ENCODE measurements around the gene SELENOK.

The SELENOK gene

DNA sequence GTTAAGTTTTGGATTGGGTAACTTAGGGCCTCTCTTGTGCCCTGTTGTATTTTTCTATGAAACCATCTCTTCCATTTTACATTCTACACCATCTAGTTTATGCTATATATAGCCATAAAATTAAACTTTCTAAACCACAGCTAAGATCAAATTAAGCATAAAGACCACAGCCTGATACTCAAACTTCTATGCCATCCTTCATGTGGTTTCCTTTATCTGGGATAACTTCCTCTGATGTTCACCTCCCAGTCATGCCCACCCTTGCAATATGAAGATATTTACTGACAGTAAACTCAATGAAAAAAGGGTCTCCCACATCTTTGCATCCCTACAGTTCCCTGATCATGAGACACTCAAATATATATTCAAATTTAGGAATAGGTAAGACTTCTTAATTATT lies 4.2 kb downstream of the SELENOK start:
- in situ Hi-C loops (cut with MboI; ENCODE audit: low pct_unique_long_range_greater_than_20kb, low sequenced_read_pairs) = no loop called here
- DNase-seq = no peak

DNA sequence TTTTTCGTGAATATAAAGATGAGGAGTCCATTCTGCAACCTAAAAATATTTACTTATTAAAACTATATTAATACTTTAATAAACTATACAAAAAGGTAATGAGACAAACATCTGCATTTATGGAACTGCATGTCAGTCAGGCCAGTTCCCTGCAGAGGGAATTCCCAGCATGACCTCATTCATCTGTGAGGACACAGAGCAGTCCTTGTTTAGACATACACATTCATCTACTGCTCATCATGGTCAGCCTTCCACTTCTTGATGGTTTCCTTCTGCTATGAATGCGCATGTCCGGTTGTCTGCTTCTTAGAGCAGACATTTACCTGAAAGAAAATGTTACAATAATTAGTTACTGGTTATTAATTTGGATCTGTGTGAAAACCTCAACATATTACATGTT lies 6.4 kb downstream of the SELENOK start:
- in situ Hi-C loops (cut with MboI; ENCODE audit: low pct_unique_long_range_greater_than_20kb, low sequenced_read_pairs) = no loop called here
- DNase-seq = no peak

DNA sequence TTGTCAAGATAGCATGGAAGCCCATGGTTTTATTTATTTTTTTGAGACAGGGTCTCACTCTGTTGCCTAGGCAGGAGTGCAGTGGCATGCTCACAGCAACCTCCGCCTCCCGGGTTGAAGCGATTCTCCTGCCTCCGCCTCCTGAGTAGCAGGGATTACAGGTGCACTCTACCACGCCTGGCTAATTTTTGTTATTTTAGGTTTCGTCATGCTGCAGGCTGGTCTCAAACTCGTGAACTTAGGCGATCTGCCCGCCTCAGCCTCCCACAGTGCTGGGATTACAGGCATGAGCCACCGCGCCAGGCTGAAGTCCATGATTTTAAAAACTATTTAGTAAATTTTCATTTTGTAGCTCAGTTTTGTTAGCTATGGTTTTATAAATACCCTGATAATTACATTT lies 7.0 kb downstream of the SELENOK start:
- in situ Hi-C loops (cut with MboI; ENCODE audit: low pct_unique_long_range_greater_than_20kb, low sequenced_read_pairs) = no loop called here
- DNase-seq = no peak

DNA sequence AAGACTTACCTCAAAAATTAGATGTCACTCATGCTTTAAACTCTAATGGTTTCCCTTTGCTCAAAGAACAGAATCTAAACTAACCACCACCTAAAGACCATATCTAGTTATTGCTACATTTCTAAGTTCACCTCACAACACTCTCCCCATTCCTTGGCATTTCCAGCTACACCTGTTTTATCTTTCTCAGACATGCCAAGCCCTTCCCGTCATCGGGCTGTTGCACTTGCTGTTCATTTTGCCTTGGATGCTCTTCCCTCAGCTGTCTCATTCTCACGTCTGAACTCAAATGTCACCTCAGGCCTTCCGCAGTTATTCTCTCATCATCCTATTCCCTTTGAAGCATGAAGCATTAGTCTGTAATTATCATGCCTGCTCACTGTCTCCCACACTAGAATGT lies 8.7 kb downstream of the SELENOK start:
- in situ Hi-C loops (cut with MboI; ENCODE audit: low pct_unique_long_range_greater_than_20kb, low sequenced_read_pairs) = no loop called here
- no peak for DNase-seq

DNA sequence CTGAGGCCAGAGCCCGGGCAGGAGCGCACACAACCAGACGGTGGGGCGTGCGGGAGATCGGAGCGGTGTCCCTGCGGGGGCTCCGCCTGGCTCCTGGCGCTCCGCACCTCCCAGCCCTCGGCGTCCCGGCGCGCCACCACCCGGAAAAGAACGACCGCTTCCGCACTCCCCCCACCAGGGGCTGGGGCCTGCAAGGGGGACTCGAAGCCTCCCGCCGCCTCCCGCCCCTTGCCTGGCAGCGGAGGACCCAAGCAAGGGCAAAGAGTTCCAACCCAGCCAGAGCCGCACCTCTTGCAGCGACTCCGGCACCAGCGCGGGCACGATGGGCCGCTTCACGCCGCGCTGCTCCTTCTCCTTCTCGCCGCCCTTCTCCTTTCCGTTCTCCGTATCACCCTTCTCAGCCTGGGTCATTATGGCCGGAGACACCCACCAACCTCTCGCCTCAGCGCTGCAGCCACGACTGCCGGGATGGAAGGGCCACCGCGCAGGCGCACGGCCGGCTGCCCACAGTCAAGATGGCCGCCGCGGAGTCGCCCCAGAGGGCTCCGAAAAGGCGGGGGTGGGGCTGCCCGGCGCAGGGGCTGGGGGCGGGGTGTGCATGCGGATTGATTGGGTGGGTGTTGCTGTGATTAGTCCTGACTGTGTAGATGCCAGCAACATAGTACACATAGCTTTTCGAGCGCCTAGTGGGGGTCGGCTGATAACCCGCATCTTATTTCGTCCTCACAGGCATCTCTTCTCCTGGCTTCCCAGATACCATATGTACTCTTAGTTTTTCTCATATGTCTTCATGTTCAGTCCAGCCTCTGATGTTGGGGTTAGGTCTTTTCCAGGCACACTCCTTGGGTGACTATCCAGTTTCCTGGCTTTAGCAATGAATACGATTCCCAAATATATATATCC lies 9.7 kb downstream of the SELENOK start, which contains the start of gene ACTR8:
Gene ACTR8, minus strand, starts transcription at position 462 of the 903 bp plus-strand sequence. Its CDS starts 51 bp downstream, at position 411.
- in situ Hi-C loops (cut with MboI; ENCODE audit: low pct_unique_long_range_greater_than_20kb, low sequenced_read_pairs) = no loop called here
- peak; percentile 90 for DNase-seq

DNA sequence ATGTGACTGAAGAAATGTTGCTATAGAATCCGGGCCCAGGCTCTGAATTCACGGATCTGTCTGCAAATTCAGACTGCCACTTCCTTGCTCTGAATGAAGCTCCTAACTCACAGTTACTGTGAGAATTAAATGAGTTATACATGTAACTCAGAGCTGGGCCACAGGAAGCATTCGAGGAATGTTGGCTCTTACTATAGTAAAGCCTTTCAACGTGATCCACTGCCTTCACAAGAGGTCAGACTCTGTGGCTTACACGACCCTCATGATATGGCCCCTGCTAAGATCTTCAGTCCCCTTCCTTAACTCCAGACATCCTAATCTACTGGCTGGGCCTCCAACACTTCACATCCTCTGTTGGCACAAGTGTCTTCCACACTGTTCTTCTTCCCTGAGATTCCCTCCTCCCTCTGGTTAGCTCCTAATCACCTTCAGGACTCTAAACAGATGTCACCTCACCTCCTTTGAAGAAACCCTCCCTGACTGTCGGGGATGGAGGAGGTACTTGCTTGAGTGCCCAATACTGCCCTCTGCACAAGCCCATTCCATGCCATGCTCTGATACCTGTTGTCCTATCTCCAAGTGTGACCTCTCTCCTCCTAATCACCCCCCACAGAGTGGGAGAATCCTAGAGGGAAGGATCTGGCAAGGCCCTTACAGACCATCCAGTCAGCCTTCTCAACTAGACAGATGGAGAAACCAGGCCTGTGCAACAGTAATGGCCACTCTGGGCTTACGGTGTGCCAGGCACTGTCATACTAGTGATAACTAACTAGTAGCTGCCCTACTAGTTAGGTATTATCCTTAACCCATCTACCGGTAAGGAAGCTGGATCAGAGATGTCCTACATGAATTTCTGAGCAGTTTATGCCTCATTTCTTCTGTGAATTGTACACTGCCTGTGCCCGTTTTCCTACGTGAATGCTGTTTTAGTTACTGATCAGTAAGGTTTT lies 11.0 kb downstream of the SELENOK start:
- in situ Hi-C loops (cut with MboI; ENCODE audit: low pct_unique_long_range_greater_than_20kb, low sequenced_read_pairs) = no loop called here
- no peak for DNase-seq

DNA sequence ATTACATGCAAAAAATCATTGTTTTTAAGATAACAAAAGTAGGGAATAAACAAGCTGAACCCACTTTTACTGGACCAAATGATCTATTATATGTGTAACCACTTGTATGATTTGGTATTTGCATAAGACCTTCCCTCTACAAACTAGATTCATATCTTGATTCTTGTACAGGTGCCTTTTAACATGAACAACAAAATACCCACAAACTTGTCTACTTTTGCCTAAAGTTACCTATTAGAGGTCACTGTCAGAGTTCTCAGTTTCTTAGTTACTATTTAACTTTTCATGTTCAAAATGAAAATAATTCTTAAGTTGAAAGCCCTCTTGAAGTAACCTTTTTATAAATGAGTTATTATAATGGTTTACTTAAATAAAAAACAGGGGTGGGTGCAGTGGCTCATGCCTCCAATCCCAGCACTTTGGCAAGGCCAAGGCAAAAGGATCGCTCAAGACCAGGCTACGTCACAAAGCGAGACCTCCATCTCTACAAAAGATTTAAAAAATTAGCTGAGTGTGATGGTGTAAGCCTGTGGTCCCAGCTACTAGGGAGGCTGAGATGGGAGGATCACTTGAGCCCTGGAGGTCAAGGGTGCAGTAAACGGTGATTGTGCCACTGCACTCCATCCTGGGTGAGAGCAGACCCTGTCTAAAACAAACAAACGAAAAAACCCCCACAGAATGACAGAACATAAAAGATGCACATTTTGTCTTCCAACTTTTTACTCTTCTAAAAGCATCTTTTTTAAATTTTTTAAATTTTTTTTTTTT lies 25.7 kb downstream of the SELENOK start:
- in situ Hi-C loops (cut with MboI; ENCODE audit: low pct_unique_long_range_greater_than_20kb, low sequenced_read_pairs) = no loop called here
- DNase-seq = no peak

DNA sequence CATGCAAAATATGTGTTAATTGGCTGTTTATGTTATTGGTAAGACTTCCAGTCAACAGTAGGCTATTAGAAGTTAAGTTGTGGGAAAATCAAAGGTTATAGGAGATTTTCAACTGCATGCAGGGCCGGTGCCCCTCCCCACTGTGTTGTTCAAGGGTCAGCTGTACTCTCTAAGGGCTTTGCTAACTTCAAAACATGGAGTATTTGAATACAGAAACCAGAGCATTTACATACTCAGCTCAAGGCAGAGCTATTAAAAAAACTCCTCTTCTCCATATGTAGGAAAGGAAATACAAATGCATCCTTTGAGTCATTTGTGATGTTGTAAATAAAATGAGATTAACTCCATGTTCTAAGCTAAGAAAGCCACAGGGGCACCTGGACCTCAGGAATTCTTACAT lies 28.5 kb downstream of the SELENOK start:
- in situ Hi-C loops (cut with MboI; ENCODE audit: low pct_unique_long_range_greater_than_20kb, low sequenced_read_pairs) = no loop called here
- no peak for DNase-seq

DNA sequence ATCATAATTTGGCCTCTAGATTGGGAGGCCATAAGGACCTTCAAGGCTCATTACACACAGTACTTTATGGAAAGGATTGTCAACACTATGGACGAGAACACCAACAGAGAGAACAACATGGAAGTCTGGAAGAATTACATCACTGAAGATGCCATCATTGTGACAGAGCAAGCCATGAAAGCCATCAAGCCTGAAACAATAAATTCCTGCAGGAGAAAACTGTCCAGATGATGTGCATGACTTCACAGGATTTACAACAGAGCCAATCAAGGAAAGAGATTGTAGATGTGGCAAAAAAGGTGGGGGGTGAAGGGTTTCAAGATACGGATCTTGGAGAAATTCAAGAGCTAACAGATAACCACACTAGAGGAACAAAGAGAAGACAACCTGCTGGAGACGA lies 29.4 kb downstream of the SELENOK start:
- DNase-seq = no peak
- in situ Hi-C loops (cut with MboI; ENCODE audit: low pct_unique_long_range_greater_than_20kb, low sequenced_read_pairs) = no loop called here

DNA sequence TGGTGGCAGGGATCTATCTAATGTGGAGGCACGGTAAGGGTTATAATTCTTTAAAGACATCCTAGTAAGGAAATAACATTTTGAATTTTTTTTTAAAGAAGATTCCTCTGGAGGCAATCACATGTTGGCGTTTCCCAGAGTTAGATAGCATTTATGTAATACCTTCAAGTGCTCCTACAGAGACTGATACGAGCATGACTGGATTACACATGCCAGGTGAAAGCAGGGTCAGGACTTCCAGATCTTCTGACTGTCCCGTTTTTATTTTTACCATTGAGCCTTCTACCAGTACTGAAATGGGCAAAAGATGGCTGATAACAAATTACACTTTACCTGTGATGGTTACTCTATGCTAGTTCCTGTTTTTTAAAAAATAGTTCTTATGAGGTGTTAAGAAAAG lies 31.5 kb downstream of the SELENOK start:
- DNase-seq = no peak
- in situ Hi-C loops (cut with MboI; ENCODE audit: low pct_unique_long_range_greater_than_20kb, low sequenced_read_pairs) = no loop called here

DNA sequence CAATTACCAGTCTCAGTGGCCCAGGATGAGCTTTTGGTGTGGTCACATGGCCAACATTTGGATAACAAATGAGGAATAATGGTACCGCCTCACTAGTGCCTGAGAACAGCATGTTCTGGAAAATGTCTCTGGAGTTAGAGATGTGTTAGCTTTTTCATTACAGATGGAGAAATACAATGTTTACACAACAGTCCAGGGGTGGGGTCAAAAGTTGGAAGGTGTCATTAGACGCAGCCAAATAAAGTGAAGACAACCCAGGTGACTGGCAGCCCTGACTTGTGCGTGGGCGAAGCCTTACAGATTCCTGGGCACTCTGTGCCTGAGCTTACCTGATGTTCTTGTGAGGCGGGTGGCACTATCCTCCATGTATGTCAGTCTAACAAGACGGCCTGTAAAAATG lies 32.5 kb downstream of the SELENOK start:
- in situ Hi-C loops (cut with MboI; ENCODE audit: low pct_unique_long_range_greater_than_20kb, low sequenced_read_pairs) = no loop called here

DNA sequence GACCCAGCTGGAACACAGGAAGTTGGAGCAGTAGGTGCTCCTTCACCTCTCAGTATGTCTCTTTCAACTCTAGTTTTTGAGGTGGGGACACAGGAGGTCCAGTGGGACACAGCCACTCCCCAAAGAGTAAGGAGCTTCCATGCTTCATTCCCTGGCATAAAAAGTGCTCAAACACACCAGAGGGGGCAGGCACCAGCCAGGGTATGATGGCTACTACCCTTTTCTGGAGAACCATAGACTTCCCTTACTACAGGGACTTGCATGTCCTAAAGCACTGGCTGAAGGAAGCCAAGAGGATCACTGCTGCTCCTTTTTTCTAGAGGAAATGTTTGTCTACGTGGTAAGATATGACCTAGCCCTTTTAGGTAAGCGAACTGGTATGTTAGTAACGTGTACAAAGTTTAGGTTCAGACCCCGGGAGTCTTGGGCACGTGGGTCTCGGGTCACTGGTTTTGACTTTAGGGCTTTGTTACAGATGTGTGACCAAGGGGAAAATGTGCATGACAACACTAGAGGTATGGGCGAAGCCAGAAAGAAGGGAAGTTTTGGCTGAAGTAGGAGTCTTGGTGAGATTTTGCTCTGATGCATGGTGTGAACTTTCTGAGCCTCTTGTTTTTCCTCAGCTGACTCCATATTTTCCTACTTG lies 33.4 kb downstream of the SELENOK start:
- in situ Hi-C loops (cut with MboI; ENCODE audit: low pct_unique_long_range_greater_than_20kb, low sequenced_read_pairs) = no loop called here
- no peak for DNase-seq

More for the DNA sequence above, 32.5 kb downstream of the SELENOK start:
- no peak for DNase-seq

DNA sequence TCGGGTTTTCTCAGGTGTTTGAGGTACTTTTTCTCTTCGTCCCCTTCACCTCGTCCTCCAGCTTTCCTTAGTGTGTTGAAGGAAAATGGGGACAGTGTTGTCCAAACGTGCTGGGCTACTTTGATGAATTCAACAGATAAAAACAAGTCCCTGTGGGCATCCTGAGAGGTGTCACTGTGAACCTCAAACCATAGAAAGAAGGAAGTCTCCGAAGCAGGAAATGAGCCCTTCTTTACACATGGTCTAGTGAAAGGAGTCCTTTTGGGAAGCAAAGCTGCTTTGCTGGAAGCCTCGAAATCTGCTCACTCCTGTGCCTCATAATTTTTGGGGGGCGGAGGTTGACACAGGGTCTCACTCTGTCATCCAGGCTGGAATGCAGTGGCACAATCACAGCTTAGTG lies 34.7 kb downstream of the SELENOK start:
- in situ Hi-C loops (cut with MboI; ENCODE audit: low pct_unique_long_range_greater_than_20kb, low sequenced_read_pairs) = no loop called here
- no peak for DNase-seq

DNA sequence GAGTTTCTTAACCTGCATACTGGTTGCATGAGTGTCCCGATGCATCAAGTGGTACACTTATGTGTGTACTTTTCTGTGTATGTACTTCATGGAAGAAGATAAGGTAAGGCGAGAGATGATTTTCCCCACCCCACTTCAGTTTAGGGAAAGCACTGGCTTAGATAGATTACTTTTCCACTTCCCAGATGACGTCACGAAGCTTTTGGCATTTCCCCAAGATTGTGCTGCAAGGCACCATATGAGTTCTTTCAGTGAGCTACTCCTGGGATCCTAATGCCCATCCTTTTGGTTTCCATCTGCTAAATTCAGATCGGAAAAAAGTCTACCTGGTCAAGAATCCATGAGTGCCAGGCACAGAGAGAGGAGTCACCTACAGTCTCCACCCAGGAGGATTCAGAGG lies 40.8 kb downstream of the SELENOK start:
- DNase-seq = no peak
- in situ Hi-C loops (cut with MboI; ENCODE audit: low pct_unique_long_range_greater_than_20kb, low sequenced_read_pairs) = no loop called here

DNA sequence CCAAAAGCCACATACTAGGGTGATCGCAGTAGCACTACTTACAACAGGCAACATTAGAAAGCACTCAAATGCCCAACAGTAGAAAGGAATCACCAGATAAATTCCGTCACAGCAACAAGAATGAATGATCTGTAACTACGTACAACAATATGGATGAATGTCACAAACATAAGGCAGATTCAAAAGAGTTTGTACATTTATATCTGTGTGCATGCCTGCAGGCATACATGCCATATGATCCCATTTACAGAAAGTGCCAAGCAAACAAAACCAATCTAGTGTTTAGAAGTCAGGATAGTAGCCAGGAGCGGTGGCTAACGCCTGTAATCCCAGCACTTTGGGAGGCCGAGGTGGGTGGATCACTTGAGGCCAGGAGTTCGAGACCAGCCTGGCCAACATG lies 41.7 kb downstream of the SELENOK start:
- in situ Hi-C loops (cut with MboI; ENCODE audit: low pct_unique_long_range_greater_than_20kb, low sequenced_read_pairs) = no loop called here
- no peak for DNase-seq

DNA sequence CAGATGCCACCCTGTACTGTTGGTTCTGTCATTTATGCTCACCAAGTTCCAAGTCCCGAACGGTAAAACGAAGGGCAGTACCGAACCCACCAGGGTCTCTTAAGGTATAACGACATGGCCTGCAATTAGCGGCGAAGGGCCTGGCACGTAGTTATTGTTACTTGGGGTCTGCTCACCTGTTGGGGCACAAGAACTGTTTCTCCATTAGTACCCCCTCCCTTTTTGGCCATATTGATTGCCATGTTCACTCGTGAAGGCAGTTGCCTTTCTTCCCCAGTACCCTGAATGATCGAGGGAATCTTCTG lies 44.9 kb downstream of the SELENOK start:
- DNase-seq = no peak
- in situ Hi-C loops (cut with MboI; ENCODE audit: low pct_unique_long_range_greater_than_20kb, low sequenced_read_pairs) = no loop called here

DNA sequence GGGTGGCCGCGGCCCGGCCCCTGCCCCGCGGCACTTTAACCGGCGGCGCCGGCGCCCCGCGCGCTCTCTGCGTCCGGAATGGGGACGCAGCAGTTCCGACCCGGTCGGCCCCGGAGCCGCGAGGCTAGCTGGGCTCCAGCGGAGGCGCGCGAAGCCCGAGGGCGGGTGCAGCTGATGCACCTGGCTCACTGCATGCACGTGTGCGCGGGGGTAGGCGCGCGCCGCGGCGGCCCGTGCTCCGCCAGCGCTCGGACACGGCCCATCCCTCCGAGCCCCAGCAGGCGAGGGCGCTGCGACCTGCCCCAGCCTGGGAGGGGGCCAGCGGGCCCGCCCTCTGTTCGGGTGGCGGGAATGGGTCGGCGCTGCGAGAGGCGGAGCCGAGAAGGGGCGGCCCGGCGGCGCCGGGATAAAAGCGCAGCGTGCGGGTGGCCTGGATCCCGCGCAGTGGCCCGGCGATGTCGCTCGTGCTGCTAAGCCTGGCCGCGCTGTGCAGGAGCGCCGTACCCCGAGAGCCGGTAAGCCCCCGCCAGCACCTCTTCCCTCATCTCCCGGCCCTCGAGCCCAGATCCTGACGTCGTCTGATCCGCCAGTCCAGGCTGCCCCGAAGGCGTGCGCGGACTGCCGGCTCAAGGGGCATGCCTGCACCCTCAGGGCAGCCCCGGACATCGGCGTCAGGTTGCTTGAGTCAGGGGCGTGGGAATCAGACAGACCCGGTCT lies 45.4 kb downstream of the SELENOK start, which contains the start of the genes CHDH and IL17RB:
Gene CHDH, minus strand, starts transcription at position 286 of the 717 bp plus-strand sequence. CDS start 22,411 bp downstream, outside the sequence.
Gene IL17RB, plus strand, starts transcription at position 435 of the 717 bp plus-strand sequence. Its CDS starts 21 bp downstream, at position 456.
- in situ Hi-C loops (cut with MboI; ENCODE audit: low pct_unique_long_range_greater_than_20kb, low sequenced_read_pairs) = no loop called here
- peak; percentile 82 for DNase-seq

DNA sequence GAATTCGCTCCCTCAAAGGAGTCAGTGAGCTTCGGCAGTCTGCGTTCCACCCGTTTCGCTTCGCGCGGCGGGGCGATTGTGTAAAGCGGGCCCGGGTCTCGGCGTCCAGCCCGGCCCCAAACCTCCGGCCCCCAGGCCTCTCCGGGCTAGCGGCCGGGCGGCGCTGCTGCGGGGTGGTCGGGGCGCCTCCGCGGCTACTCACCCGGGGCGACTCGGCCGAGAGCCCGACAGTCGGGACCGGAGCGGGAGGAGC lies 45.9 kb downstream of the SELENOK start:
- DNase-seq = no peak
- in situ Hi-C loops (cut with MboI; ENCODE audit: low pct_unique_long_range_greater_than_20kb, low sequenced_read_pairs) = no loop called here
